ENCODE data around the gene SHH.
A peak's percentile ranks its signal among the peaks of the same experiment; 100 is the strongest.

The SHH gene

DNA sequence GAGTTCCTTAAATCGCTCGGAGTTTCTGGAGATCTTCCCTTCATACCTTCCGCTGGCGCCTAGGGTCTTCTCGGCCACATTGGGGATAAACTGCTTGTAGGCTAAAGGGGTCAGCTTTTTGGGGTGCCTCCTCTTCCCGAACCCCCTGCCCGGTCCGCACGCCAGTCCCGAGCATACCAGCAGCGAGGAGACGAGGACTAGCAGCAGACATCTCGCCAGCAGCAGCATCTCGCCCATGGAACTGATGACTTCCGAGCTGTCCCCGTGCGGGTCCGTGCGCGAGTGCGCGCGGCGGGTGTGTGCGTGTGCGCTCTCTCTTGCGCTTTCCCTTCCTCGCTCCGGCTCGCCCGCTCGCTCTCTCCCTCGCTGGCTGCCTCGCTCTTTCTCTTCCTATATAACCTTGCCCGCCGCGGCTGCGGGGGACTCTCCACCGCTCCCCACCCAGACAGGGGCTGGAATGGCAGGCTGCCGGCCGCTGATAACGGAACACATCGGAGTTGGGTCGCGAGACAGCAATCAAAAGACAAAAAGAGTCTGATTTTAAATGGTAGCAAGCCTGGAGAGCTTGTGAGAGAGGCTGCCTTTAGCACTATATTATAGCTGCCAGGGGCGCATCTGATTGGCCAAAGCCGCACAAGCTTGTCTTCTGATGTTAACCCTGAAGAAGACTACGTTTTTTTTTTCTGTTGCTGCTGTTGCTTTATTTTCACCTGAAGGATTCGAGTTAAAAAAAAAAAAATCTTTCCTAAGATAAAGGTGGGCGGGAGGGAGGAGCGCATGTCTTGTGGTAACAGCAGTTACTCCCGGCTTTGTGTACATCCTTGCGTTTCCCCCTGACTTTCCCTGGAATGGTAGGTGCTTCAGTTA, at the start of gene SHH:
Gene SHH, minus strand, starts transcription at position 569 of the 867 bp plus-strand sequence. Its CDS starts 341 bp downstream, at position 228.
- no peak for DNase-seq

- DNase-seq: no peak
These were observed 49.2 kb upstream of the SHH start for GRCh38 chr7:155861480-155861868.

- DNase-seq: peak; percentile 2
These were observed 48.7 kb upstream of the SHH start for GRCh38 chr7:155860840-155861479.

DNA sequence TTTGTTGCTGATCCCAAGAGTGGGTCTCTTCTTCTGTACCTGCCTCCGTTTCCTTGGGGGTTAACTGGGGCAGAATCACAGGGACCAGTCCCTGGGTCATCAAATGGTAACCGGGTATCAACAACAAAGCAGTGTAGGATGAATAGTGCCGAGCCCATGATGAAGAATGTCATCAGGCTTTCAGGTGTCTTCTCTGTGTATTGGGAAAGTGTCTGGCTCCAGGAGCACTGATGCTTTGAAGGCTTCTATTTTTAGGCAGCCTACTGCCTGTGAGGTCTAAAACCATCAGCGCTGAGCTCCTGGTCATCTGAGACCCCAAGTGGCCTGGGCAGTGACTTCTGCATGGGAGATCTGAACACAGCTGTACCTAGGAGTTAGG, 48.2 kb upstream of the SHH start:
- no peak for DNase-seq

GRCh38 chr7:155858521-155859061, 46.3 kb upstream of the SHH start:
- peak; percentile 40 for DNase-seq

DNA sequence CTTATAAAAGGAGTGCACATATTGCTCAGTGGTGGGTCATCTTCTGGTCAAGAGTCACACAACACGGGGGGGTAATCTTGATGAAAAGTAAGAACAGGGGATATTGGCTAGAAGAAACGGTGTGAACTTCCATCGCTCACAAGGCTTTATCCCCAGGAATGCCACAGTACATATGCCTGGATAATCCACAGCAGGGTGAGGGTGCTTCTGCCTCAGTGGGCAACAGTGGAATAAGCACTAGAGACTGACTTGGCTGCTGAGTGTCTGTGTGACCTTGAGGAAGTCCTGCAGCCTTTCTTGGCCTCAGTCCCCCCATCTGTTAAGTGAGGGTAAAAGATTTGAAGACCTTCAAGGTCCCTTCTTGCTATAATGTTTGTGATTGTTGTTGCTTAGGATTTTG, 44.9 kb upstream of the SHH start:
- DNase-seq: no peak

DNA sequence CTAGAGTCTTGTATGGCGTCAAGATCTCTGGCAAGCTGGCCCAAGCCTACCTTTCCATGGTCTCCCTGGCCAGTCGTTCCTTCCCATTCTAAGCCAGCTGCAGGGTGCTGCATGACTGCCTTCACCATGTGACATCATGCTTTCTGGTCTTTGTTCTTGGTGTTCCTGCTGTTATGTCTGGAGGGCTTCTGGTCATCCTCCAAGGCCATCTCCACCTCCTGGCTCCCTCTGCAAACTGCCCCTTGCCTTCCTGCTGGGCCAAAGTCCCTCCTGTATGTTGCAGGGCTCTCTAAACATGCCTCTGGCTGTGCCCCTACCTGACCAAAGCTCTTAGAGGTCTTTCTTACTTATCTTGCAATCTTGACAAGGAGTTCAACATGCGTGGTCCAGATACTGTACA, 44.4 kb upstream of the SHH start:
- no peak for DNase-seq

DNA sequence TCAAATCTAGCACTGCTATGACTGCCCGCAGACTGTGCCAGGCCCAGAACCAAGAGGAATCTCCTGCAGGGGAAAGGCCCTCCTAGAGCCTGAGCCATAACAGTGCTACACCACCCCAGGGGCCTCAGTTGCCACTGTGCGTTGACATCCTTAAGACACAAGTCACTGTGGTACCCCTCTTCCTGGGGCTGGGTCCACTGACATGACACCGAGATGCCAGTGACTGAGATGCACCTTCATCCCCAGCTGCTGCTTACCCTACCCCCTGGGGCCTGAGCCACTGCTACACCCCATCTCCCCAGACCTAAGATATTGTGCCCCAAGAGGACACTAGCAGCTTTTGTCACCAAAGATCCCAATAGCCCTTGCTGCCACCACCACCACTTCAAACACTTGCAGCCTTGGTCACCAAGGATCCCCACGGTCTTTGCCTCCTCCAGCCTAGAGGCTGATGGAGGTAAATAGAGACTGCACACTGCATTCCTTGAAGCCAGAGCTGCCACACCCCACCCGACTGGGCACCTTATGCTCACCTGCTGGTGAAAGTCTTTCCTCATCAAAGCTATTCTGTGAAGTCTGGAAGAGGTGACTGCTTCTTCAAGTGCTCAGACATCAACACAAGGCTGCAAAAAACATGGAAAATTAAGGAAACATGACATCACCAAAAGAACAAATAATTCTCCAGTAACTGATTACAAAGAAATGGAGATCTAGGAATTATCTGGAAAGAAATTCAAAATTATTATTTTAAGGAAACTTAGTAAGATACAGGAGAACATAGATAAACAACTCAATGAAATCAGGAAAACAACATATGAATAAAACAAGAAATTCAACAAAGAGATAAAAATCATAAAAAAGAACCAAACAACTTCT, 40.4 kb upstream of the SHH start:
- no peak for DNase-seq

DNA sequence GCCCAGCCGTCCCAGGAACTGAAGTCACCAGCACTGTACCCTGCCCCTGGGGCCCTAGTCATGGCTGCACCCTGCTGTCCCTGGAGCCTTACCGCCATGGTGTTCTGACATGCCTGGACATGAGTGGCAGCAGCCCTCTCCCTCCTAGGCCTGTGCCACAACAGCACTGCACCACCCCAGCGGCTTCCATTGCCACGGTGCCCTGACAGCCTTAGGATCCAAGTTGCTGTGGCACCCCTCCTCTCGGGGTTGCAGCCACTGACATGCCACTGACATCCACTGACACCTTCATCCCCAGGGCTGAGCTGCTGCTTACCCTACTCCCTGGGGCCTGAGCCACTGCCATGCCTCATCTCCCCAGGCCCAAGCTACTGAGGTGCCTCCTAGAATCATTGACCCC, 39.6 kb upstream of the SHH start:
- no peak for DNase-seq

DNA sequence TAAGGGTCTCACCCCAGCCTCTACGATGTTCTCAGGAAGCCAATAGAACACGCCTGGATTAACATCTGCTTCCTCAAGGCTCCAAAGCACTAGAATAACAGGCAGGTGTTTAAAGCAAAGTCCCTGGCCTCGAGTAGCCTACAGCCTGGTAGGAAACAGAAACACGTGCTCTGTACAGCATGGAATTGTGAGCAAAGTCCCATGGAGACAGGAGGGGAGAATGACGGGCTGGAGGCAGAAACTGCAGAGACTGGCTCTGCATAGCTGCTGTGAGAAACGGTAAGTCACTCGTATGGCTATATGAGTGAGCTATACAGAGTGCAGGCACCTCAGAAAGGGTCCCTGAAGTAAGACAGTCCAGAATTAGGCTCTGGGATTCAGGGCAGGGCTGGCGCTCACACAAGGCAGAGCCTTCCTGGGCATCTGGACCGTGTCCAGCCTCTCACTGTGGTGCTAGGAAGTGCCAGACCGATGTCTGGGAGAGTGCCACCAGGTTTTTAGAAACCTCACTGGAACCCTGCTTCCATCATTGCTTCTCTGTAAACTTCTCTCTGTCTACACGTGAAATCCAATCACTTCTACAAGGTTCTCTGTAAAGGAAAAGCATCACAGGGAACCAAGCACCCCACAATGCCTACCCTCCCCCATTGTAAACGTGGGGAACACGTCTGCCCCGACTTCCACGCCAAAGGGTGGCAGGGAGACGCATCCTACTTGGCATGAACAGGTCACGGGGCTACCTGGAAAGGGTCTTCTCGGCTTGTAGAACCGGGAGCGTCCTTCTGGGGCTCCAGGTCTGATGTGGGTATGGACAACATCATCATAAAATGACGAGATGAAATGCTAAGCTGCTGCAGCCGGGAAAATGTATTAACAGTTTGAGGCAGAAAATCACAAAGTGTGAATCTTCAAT, 38.8 kb upstream of the SHH start:
- DNase-seq: no peak

DNA sequence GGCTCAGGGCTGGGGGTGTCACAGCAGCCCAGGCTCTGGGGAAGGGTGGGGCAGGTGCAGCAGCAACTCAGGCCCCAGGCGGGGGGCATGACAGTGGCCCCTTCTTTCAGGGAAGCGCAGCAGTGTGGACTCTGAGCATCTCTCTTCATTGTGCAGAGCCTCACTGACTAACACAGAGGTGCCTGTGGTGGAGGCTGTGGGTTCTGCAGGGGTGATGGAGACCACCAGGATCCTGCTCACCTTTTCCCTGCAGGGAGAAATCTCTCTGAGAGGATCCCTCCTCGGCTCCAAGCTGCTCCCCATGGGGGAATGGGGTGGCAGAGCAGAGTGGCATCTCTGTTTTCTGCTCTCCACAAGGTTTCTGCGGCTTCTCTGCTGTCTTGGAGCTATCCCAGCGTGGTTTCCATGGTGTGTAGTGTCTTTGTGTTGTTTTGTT, 37.8 kb upstream of the SHH start:
- no peak for DNase-seq

- DNase-seq: no peak
These were observed 36.7 kb upstream of the SHH start for GRCh38 chr7:155848691-155849669.

GRCh38 chr7:155847821-155848435, 35.7 kb upstream of the SHH start:
- DNase-seq: no peak

- no peak for DNase-seq
These were observed 34.7 kb upstream of the SHH start for GRCh38 chr7:155846936-155847335.

- DNase-seq: no peak
These were observed 33.9 kb upstream of the SHH start for GRCh38 chr7:155846156-155846555.

GRCh38 chr7:155845226-155845625, 33.0 kb upstream of the SHH start:
- DNase-seq: no peak

DNA sequence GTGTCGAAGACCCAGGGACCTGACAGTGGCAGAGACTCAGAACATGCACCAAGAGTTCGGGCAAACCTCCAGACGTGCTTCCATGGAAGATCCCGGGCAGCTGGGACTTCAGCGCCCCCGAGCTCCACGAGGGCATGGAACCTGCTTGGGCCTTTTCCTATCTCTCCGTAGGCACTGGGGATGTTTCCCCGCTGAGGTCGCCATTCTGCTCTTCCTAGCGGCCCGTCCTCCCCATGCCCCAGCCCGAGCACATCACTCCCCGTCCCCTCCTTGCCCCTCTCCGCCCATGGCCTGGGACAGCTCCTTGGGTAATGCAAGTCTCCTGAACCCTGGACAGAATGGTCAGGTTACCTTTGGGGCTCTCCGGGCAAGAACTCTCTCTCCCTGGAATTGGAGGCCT, 32.3 kb upstream of the SHH start:
- no peak for DNase-seq

GRCh38 chr7:155844019-155844453, 31.8 kb upstream of the SHH start:
- DNase-seq: no peak

DNA sequence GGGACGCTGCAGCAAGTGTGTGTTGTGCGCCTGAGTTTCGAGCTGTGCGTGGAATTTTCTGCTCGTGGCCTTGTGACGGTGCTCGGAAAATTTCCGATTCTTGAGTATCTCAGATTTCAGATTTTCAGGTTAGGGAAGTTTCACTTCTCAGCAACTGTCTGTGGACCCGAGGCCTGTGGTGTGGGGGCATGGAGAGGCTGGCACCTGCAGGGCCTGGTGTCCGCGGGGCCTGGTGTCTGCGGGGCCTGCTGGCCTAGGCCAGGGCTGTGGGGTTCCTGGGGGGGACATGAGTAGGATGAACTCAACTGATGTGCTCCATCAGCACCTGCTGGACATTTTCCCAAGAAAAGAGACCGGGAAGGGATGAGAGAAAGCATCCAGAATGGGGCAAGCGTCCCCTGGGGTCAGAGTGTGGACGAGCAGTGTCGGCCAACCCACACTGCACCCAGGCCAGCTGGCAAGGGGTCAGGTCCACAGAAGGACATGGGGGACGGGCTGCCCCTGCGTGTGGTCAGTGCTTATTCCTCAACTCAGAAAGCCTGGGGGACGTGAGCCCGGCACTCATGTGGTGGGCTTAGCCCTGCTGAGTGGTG, 31.3 kb upstream of the SHH start:
- no peak for DNase-seq

Measured in EL (cell line).